HG02943 (cell line): ENCODE measurements around the gene FLYWCH2.

Experiments
- ATAC-seq: cut with Tn5 transposase; IDR thresholded peaks from one replicate; pipeline ENCODE4 v1.9.1; 2021; ENCODE audit warnings: mild to moderate bottlenecking, low read depth, moderate library complexity; ENCODE audit not compliant: unreplicated experiment

FLYWCH2 gene

DNA sequence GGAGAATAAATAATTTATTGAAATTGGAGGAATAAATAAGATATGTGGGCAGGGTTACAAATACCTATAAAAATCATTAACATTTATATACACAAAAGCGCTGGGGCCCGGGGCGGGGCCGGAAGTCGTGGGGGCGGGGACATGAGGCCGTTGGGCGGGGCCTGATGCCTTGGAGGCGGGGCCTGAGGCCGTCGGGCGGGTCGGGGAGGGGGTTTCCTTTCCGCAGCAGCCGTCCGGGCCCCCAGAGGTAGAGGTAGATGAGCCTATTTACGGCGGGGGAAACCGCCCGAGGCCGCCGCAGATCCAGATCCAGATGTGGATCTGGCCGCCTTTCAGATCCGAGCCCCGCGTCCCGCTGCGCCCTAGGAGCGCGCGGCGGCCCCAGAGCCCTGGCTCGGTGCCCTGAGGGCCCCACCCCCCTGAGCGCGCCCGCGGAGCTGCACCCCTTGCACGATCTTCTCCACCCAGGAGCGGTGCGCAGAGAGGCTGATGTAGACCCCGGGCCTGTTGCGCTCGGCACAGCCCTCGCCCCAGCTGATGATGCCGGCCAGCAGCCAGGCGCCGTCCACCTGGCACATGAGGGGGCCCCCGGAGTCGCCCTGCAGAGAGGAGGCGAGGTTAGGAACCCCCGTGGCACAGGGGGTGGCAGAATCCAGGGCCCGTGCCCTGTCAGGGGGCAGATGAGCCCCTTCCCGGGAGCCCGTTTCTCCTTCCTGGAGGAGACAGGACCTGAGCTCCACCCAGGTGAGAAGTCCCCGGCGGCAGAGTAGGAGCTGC is 30.1 kb upstream of the FLYWCH2 start:
- no peak for ATAC-seq

GRCh38 chr16:2853531-2854073 is 29.4 kb upstream of the FLYWCH2 start:
- no peak for ATAC-seq

DNA sequence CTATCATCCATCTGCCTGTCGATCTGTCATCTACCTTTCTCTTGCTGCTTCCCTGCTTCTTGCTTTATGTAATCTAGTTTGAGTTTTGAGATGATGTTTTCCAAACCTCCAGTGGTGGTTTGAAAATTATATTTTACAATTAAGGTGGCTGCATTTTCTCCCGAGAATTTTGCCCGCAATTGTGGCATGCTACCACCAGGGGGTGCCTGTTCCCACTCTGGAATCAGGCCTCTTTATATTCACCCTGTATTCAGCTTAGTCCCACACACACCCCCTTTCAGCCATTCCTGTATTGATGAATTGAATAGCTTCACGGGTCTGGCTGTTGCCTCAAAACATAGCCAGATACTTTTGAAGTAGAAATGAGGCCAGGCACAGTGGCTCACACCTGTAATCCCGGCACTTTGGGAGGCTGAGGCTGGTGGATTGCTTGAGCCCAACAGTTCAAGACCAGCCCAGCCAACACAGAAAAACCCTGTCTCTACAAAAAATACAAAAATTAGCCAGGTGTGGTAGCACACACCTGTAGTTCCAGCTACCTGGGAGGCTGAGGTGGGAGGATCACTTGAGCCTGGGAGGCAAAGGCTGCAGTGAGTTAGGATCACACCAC is 28.2 kb upstream of the FLYWCH2 start:
- no peak for ATAC-seq

DNA sequence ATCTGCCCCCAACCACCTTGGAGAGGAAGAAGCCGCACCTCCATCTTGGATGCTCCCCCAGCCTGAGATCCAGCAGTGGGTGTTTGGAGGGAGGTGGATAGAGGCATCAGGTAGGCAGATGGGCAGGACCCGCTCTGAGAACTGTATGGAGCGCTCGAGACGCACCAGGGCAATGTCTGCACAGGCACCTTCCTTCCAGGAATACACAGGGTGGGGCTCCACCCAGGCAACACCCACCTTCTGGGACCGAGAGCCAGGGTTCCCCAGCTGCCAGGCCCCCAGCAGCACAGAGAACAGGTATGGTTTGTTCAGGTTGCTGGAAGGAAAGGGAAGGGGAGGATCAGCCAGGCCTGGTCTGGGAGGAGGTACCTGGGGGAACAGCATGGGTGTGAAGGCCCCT is 27.5 kb upstream of the FLYWCH2 start:
- ATAC-seq: no peak

DNA sequence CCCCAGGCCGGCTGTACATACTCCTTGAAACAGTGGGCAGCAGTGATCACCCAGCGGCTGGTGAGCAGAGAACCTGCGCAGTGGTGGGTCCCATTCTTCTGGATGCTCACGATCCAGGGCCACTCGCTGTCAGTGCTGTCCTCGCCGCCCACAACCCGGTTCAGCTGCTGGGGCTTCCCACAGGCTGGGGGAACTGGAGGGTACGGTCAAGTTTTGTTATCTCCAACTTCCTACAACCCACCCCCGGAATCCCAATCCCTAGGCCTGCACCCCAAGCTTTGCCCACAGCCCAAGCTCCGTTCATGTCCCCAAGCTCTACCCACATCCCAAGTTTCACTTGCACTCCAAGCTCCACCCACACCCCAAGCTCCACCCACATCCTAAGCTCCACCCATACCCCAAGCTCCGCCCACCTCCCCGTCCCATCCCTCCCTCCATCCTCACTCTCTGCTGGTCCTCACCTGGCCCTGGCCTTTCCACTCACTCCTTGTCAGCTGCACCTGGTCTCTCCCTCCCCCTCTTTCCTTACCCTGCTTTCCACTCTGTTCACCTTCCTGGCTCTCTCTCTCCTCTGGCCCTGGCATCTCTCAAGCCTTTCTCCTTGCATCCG is 26.8 kb upstream of the FLYWCH2 start:
- ATAC-seq: no peak

GRCh38 chr16:2856686-2857450 is 26.1 kb upstream of the FLYWCH2 start:
- no peak for ATAC-seq

DNA sequence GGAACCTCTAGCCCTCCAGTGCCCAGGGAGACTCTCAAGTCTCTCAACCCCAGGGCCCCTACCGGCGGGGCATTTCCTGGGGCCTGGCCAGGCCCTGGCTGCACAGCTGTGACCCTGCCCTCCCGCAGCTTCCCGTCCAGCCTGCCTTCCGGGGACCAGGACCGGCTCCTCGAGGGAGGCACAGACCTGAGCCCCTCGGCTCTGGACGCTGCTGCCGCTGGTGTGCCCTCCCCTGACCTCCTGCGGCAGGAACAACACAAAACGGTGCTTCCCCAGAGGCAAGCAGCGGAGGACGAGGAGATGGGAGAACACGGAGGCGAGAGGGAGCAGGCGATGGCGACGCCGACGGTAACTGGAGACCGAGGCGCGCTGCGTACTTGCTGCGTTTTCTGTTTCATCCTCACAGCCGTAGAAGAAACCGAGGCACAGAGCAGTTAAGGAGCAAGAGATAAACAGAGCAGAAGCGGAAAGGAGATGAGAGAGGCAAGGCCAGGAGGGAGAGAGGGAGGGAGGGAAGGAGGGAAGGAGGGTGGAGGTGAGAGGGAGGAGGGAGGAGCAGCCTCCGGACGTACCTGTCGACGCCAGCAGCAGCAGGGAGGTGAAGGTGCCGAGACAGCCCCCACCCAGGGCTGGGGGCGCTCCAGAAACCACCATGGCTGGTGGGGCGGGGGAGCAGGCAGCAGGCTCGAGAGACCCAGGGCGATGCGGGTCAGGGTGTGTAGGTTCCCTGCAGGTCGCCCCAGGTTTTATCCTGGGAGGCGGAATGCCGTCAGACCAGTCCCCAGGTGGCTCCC is 25.4 kb upstream of the FLYWCH2 start, which contains the start of gene PRSS22:
Gene PRSS22, minus strand, starts transcription at position 720 of the 794 bp plus-strand sequence. Its CDS starts 66 bp downstream, at position 654.
- ATAC-seq: no peak

DNA sequence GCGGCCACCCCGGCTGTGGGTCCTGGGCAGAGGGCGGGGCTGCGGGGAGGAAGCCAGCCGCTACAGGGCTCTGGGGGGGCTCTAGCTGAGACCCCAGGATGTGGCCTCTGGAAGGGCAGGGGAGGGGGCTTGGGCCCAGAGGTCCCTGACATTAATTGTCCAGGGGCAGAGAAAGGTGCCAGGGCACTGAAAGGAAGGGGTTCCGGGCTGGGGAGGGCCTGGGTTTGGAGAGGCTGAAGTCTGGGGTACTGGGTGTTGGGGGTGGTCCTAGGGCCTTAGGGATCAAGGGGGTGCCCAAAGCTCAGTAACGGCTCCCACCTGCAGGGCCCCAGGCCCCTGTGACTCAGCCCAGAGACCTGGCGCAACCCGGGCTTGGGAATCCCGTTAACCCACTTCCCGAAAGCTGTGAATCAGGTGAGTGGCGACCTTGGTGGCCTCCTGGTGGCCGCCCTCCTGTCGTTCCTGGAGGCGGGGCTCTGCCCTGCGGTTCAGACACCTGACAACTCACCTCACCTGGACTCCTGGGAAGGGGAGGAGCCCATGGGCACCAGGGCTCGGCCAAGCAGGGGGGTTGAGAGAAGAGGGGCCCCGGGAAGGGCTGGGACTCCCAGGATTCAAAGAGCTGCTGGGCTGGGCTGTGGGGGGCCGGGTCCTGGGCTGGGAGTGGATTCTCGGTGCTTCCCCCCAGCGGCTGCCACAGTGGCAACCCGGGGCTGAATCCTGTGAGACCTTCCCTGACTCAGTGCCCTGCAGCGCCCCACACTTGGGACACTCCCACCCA is 24.6 kb upstream of the FLYWCH2 start:
- no peak for ATAC-seq

DNA sequence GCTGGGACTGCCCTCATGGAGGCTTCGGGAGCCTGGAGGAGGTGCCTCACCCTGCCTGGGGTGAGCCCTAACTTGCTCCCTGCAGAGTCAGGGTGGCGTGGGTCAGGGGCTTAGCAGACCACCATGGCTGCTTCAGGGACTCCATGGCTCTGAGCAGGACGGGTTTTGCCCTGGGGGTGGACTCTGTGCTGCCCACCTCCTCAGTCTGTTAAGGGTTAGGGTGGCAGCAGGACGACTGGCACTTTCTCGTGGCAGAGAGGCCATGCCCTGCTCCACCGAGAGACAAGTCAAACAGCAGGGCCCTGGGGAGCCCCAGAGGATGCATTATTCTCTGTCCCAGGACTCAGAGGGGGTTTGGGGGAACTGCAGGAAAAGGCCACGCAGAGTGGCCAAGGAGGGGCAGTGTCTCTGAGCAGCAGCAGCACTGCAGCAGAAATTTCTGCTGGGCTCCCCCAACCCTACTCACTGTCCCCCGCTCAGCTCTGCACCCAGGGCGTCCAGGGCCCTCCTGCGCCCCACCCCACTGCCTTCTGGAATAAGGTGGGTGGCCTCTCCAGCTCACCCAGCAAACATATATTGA is 23.2 kb upstream of the FLYWCH2 start:
- ATAC-seq: no peak

GRCh38 chr16:2860826-2861567 is 22.0 kb upstream of the FLYWCH2 start:
- no peak for ATAC-seq

GRCh38 chr16:2865651-2866050 is 17.4 kb upstream of the FLYWCH2 start:
- no peak for ATAC-seq

GRCh38 chr16:2866431-2866830 is 16.6 kb upstream of the FLYWCH2 start:
- no peak for ATAC-seq

DNA sequence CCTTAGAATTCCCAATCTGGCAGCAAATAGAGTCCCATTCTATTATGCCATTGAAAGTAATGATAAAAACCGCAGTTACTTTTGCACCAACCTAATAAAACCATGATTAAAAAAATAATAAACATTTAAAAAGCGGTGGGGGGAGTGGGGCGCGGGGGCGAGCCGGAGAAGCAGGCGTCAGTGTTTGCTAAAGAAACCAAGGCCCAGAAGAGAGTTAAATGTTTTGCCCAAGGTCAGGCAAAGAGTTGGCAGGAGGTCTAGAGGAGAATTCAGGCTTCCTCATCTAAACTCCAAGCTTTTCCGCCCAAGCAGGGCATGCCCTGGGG is 15.4 kb upstream of the FLYWCH2 start:
- peak; percentile 7 for ATAC-seq

GRCh38 chr16:2867987-2868789 is 14.8 kb upstream of the FLYWCH2 start:
- ATAC-seq: peak; percentile 81

DNA sequence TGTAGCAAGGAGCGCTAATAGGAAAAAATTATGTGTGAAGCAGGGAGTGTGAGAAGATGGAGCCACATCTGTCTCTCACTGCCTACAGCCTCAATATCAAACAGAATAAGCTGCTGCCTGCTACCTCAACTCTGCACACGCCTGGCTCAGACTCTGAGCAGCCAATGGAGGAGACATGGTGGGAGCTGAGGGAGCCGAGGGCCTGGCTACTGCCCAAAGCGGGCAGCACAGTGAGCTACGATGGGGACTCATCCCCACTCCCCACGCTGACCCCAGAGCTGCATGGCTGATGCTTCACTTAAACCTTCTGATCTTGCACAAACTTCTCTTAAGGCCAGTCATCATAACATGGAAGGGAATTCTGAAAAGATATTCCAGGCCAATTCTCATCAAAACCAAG is 11.1 kb upstream of the FLYWCH2 start:
- ATAC-seq: no peak

DNA sequence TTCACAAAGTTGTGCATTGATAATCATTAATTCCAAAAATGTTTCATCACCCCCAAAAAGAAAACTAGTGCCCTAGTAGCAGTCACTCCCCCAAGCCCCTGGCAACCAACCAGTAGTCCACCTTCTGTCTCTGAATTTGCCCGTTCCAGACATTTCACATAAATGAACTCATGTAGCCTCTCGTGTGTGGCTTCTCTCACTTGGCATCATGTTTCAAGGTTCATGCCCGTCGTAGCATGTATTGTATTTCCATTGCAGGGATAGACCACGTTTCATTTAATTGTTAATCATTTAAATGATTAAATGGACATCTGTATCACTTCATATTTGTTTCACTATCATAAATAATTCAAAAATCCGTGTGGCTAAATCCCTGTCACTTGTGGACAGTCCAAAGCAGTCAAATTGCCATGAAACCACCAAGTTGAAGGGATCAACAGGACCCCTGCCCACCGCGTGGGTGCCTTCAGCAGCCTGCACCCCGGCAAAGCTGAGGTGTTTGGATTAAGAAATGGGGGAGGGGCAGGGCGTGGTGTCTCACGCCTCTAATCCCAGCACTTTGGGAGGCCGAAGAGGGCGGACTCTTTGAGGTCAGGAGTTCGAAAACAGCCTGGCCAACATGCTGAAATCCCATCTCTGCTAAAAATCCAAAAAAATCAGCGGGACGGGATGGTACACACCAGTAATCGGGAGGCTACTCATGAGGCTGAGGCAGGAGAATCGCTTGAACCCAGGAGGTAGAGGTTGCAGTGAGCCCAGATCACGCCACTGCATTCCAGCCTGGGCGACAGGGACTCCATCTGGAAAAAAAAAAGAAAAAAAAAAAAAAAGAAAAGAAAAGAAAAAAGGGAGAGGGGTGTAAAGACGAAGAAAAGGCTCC is 8.7 kb upstream of the FLYWCH2 start:
- no peak for ATAC-seq
